ENCODE measurements around the gene SLFN11. TPM values are rescaled to one million over a fixed set of nuclear protein-coding genes. Genes with fewer than 3 reads are reported as not detected.

Gene SLFN11, protein sequence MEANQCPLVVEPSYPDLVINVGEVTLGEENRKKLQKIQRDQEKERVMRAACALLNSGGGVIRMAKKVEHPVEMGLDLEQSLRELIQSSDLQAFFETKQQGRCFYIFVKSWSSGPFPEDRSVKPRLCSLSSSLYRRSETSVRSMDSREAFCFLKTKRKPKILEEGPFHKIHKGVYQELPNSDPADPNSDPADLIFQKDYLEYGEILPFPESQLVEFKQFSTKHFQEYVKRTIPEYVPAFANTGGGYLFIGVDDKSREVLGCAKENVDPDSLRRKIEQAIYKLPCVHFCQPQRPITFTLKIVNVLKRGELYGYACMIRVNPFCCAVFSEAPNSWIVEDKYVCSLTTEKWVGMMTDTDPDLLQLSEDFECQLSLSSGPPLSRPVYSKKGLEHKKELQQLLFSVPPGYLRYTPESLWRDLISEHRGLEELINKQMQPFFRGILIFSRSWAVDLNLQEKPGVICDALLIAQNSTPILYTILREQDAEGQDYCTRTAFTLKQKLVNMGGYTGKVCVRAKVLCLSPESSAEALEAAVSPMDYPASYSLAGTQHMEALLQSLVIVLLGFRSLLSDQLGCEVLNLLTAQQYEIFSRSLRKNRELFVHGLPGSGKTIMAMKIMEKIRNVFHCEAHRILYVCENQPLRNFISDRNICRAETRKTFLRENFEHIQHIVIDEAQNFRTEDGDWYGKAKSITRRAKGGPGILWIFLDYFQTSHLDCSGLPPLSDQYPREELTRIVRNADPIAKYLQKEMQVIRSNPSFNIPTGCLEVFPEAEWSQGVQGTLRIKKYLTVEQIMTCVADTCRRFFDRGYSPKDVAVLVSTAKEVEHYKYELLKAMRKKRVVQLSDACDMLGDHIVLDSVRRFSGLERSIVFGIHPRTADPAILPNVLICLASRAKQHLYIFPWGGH
- 36.7 and 54.3 TPM in 2 replicates for total RNA-seq

DNA sequence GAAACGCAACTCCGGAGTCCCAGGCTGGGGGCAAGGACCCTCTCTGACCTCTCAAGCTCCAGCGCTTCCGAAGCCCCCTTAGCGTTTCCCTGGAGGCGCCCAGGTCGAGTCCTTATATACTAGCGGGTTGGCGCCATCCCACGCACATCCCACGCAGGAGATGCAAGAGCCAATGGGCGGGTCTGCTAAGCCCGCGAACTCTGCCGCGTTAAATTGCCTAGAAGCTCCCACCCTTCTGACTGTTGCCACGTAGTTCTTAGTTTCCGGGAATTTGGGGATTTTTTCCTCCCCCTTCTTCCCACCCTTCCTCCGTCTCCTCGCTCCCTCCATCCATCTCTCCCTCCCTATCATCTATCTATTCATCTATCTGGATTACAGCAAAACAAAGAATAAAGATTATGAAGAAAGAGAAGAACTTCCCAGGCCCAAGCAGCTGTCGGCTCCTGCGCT, at the start of gene SLFN11:
SLFN11 (minus strand) TSS at position 88 of the 450 bp plus-strand sequence. CDS start 9,814 bp downstream, outside the sequence.

Other genes starting within 250 kb of the SLFN11 start
- 14.6 and 15.9 TPM in 2 replicates for gene NLE1, start 231.3 kb downstream of the SLFN11 start, total RNA-seq
- not detected in 2 replicates for gene UNC45B, start 225.8 kb downstream of the SLFN11 start, total RNA-seq
- gene SLC35G3, start 179.2 kb downstream of the SLFN11 start, total RNA-seq: not detected in 2 replicates
- gene SLFN5, start 130.5 kb downstream of the SLFN11 start, total RNA-seq: 61.7 and 67.7 TPM in 2 replicates
- gene SLFN12, start 58.9 kb upstream of the SLFN11 start, total RNA-seq: 15.9 and 19.6 TPM in 2 replicates
- gene SLFN13, start 75.1 kb upstream of the SLFN11 start, total RNA-seq: 1.1 and 1.7 TPM in 2 replicates
- under 0.01 TPM in 1 of 2 replicates, not detected in the other for gene SLFN12L, start 164.1 kb upstream of the SLFN11 start, total RNA-seq
- not detected in 2 replicates for gene SLFN14, start 187.2 kb upstream of the SLFN11 start, total RNA-seq
- gene PEX12, start 204.9 kb upstream of the SLFN11 start, total RNA-seq: 4.1 and 4.8 TPM in 2 replicates
- gene AP2B1, start 213.7 kb upstream of the SLFN11 start, total RNA-seq: 42.7 and 51.1 TPM in 2 replicates

All from smooth muscle cell of bladder (primary cell).